Measurements from ENCODE around the gene FBXO11.

DNA sequence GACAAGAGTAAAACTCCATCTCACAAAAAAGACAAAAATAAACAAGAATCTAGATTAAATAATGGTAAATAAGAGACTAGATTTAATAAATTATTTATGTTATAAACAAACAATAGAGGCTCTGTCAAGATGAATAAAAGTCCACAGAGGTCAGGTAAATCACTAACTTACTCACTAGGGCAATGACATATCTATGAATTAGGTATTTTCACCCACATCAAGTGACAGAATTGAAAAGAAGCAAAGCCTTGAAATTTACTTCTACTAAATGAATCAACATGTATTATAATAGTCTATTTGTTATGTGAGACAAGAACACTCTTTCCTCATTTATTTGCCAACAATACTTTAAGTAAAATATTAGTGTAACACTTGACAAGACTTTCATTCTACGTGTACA lies 41.7 kb downstream of the FBXO11 start:
- TF ChIP-seq TCF4 (CRISPR knock-in tag; IDR thresholded peaks at IDR 0.05; ENCODE audit: borderline replicate concordance) (no peak), SNAI2 (CRISPR knock-in tag; IDR thresholded peaks at IDR 0.05) (no peak), ZNF8 (CRISPR knock-in tag; IDR thresholded peaks at IDR 0.05) (no peak)

Data from SK-N-SH treated with all-trans-retinoic acid at 6 μM for 48 hours (cell line).